ENCODE results near the gene PCBP3.
"Not testable (repeated sequence)": the region's sequence is repeated elsewhere in the genome, so short reads cannot be mapped to it uniquely, and the experiment has no call there.

The PCBP3 gene

DNA sequence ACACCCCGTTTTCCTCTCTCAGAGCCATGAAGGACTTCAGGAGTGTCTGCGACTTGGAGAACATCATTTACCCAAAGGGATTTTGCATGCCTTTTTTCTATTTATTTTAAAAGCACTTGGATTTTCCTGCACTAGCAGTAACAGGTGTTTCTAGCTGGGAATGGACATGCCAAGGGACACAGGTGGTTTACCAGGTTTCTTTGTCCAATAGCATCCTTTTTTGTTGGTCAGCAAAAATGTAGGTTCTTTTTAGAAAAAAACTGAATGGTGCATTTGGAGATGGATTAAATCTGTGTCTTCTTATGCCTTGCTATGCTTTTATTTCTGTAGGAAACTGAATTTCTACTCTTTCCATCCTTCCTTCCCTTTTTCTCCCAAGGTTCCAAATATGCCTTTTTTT lies 205.3 kb downstream of the PCBP3 start:
- DNase-seq = no peak

DNA sequence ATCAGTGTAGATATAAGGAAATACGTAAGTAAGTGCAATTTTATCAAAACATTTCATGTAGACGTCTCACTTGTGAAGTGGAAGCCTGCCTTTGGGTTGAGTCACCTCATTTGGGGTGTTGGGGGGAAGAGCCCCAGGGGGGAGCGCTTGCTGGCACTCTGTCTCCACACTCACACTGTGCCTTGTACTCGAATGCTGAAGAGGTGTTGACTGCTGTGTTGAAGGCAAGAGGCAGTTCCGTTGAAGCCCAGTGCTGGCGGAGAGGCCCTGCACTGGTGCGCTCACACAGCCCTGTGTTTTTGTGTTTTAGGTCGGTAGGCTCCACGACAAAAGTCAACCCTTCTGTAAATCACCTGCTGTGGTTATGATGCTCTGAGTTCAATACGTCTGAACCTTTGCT lies 206.1 kb downstream of the PCBP3 start:
- no peak for DNase-seq

- DNase-seq = no peak
Measured at GRCh38 chr21:45850181-45850580, 206.7 kb downstream of the PCBP3 start.

- DNase-seq = not testable (repeated sequence)
Measured at GRCh38 chr21:45852386-45852785, 208.9 kb downstream of the PCBP3 start.

- DNase-seq = no peak
Measured at GRCh38 chr21:45852886-45853400, 209.4 kb downstream of the PCBP3 start.

- DNase-seq = no peak
Measured at GRCh38 chr21:45853703-45854342, 210.3 kb downstream of the PCBP3 start.

DNA sequence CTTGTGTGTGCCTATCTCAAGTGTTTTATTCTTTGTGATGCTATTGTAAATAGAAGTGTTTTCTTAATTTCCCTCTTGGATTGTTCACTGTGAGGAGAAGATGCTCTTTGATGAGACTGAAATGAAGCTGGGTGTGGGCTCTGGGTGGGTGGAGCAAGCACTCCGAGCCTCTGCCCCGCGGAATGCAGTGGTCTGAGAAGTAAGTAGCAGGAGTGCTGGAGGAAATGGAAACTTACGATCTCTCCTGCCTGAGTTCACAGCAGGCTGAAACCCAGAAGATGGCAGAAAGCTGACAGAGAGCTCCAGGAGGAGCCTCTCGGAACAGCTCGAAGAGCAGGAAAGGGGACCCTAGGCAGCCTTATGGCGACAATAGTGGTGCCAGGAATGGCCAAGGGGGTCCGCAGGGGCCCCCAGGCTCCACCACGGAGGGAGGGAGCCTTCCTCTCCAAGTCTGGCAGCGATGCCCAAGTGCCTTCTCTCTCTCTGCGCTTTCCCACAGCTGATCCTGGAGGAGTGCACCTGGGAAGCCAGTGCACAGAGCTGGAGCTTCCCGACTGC lies 211.2 kb downstream of the PCBP3 start:
- DNase-seq = no peak

DNA sequence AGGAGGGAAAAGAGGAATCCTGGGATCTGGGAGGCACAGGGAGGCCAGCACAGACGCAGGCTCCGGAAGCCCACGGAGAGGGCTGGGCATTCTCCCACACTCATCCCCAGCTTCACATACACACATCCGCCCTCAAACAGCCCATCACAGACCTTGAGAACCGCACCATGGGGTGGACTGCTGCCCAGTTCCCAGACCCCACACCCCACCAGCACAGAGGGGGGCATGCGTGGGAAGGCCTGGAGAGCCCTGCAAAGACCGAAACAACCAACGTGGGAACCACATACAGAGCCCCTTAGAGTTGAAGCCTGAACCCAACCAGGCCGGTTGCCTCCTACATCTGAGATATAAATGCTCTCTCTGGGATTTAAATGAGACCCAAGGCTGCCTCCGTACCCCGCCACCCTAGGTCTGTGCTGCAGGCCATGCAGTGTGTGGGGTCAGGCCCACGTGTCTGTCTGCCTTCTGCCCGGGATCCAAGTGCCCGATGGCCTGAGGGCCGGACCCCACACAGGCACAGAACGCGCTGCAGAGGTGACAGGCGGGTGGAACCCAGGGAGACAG lies 211.8 kb downstream of the PCBP3 start:
- no peak for DNase-seq

DNA sequence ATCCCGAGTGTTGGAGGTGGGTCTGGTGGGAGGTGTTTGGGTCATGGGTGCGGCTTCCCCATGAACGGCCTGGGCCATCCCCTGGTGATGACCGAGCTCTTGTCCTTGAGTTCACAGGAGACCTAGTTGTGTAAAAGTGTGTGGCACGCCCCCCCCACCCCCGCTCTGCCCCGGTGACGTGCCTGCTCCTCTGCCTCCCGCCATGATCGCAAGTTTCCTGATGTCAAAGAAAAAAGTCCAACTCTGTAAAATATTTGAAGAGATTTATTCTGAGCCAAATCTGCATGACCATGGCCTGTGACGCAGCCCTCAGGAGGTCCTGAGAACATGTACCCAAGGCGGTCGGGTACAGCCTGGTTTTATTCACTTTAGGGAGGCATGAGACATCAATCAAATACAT lies 212.9 kb downstream of the PCBP3 start:
- DNase-seq = no peak

DNA sequence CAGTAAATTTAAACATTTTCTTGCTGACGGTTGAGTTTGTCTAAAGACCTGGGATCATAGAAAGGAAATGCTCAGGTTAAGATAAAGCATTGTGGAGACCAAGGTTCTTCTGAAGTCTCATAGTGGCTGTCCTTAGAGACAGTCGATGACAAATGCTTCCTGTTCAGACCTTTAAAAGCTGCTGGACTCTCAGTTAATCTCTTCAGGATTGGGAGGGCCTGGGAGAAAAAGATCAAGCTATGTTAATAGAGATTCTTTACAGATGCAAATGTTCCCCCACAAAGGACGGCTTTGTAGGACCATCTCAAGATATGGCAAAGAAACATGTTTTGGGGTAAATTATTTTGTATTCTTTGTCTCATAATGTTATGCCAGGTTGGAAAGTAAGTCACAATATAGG lies 213.4 kb downstream of the PCBP3 start:
- no peak for DNase-seq

DNA sequence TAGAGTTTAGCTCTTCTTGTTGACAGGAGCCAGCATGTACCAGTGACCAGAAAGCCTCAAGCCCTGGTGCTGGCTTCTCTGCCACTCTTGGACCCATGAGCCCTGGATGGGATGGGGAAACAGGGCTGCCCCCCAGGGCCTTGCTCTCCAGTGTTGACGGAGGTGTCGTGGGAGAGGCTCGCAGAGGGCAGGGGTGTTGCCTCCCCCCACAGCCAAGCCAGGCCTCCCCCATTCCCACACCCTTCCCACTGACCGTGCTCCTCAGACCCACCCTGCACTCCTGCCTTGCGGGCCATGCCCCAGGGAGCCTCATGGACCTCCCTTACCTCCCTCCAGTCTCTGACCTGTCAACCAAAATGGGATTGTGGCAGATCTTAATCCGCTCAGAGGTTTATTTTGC lies 214.2 kb downstream of the PCBP3 start:
- DNase-seq = no peak

DNA sequence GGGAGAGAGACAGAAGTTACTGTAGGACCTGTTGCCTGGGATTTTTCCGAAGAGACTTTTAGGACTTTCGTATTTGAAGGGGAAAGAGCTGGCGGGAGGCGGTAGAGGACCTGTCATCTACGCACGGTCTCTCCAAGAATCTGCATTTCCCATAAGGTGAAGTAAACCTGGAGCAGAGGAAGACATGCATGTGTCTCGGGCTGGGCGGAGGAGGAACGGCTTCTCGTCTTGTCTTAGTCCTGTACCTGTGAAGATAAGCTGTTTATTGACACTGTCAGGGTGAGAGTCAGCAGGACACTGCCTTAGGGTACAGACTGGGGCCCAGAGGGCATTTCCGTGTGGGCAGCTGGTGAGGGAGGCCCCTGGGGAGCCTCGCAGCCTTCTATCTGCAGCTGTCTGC lies 214.7 kb downstream of the PCBP3 start:
- no peak for DNase-seq

GRCh38 chr21:45859041-45859761 lies 215.7 kb downstream of the PCBP3 start:
- DNase-seq = no peak

DNA sequence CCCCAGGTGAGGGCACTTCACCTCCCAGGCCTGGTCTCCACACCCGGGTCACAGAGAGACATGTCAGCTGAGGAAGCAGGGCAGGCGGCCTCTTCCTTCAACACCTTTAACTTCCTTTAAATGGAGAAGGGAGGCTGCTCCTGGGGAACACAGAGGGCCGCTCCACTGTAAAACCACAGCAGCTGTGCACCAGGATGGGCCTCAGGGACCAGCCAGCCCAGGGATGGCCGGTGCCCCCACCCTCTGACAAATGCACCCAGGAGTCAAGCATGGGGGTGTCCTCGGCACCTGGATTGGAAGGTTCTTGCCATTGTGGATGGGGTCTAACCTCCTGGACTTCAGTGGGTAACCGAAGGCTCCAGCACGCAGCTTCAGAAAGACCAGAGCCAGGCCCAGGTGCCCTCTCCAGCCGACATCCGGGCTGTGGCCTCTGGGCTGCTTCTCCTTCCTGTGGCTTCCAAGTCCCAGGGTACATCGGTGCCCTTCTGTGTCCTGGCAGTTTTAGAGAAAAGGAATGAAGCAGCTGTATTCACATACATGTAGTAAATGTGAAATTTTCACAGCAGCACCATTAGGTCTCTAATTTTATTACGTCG lies 216.3 kb downstream of the PCBP3 start:
- DNase-seq = no peak

GRCh38 chr21:45860493-45861155 lies 217.1 kb downstream of the PCBP3 start:
- DNase-seq = no peak

DNA sequence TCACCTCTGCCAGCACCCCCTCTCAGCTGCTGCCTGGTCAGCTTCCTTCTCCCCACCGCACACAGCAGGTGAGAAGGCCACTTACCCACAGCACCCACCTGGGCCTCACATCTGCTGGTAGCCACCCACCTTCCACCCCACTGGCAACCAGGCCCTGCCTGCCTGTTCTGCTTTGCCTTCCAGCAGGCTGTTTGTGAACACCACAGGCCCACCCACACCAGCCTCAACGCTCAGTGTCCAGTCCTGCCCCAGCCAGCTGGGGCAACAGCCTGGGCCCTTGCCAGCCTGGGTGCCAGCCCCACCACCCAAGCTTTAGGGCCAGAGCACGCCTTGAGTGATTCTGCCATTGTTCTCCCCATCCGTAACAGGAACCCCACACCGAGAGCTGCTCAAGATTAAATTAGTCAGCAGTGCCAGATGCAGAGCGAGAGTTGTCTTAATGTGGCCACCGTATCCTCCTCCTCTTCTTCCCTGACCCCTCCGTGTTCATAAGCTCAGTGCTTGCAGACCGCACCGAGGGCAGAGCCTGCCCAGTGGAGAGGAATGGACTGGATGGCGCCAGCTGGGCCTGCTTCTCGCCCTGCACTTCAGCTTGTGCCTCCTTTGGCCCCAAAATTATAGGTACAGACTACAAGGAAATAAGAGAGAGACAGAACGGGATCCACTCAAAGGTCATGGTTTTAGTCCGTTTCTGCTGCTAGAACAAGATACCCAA lies 217.8 kb downstream of the PCBP3 start:
- no peak for DNase-seq

- peak in 1 of 2 experiments; percentile 13 for DNase-seq
Measured at GRCh38 chr21:45862543-45863207, 219.2 kb downstream of the PCBP3 start.

DNA sequence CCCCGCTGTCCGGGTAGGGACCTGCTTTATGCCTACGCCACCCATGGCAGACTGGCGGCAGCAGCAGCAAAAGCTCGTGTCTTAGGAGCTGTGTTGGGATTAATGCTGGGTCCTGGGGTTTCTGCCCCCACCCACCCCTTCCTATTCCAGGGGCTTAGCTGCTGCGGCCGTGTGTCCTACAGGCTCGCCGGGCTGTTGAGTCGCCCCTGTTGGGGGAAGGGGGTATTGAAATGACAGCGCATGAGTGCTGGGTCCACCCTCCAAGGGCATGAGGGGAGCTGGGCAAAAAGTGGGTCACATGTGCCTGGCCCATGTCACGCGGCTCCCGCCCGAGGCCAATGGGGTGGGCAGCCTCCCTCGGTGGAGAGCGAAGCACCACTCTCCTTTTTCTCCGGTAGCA lies 219.7 kb downstream of the PCBP3 start:
- DNase-seq = peak in 1 of 2 experiments; percentile 5

DNA sequence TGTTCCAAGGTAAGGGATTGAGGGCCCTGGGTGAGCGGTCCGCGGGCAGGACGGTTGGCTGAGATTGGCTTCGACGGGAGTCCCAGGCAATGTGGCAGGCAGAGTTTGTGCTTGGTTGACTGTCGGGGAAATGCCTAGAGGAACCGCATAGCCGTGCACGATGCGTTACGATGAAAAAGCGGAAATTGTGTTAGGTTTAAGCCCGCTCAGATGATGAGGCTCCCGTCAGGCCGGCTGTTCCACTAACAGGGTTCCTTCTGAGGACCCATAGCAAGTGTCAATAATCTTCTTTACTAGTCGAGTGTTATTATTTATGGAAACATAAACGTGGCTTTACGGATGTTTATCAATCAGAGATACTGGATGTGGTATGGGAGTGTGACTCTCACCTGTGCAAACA lies 220.2 kb downstream of the PCBP3 start:
- no peak for DNase-seq

- DNase-seq = no peak
Measured at GRCh38 chr21:45864436-45864835, 220.9 kb downstream of the PCBP3 start.

DNA sequence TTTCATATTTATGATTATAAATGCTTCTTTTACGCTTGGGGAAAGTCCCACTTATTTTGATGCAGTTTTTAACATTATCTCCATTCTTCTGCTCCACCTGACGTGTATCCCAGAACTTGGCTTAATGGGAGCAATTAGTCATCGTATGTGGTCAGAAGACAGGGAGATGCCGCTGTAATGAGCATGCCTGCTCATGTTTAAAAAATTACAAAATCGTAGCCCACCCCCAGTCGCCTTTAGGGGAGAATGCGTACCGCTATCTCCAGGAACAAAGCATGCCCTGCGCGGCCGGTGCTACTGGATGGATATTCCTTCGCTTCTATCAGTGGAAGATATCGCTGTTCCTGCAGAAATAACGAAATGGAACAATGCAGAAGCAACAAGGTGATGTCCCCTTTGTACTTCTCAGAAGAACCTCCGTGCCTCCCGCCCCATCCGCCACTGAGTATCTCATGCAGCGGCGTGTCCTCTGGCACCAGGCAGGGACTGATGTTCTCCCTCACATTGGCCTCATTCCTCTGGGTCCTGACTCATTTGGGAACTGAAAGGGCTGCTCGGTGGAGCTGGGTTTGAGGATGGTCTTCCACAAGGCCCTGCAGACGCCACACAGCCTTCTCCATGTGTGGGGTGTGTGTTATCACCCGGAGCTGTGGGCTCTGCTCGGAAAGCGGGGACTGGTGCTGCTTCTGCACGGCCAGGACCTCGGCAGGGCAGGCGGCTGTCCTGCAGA lies 221.7 kb downstream of the PCBP3 start:
- DNase-seq = no peak
